Lung (tissue), 12 donors: ENCODE measurements around the gene AMN1. TPM values are rescaled to one million over a fixed set of nuclear protein-coding genes. Genes with fewer than 3 reads are reported as not detected.
A peak's percentile ranks its signal among the peaks of the same experiment; 100 is the strongest.

ENCODE experiments used
- ATAC-seq: fragments of 200-7000 bp; cut with Tn5 transposase; one replicate; pipeline ENCODE4 v1.9.1; 2020; ENCODE audit warnings: moderate number of reproducible peaks; ENCODE audit not compliant: insufficient read depth, low FRiP score
- DNase-seq, 3 donors: peaks; one replicate each; pipeline ENCODE4 v3.0.0-alpha.2; 2013 to 2017
- H3K27ac ChIP-seq, 2 donors: one replicate each; pipeline ENCODE4 v1.5.1; 2013; ENCODE audit warnings: mild to moderate bottlenecking in 2 of 2, moderate library complexity in 2 of 2, control low read depth in 1 of 2, inconsistent platforms in 1 of 2, low read depth in 1 of 2, low read length in 1 of 2
- H3K27me3 ChIP-seq, 3 donors: one replicate each; pipeline ENCODE4 v1.5.1; 2013; ENCODE audit warnings: low read length in 2 of 3; ENCODE audit not compliant: control insufficient read depth in 3 of 3, insufficient read depth in 3 of 3
- H3K36me3 ChIP-seq, 4 donors: one replicate each; pipeline ENCODE4 v1.5.1; 2013; ENCODE audit warnings: low read length in 4 of 4, mild to moderate bottlenecking in 1 of 4, moderate library complexity in 1 of 4; ENCODE audit not compliant: control insufficient read depth in 4 of 4, insufficient read depth in 4 of 4
- H3K4me1 ChIP-seq, 5 donors: one replicate each; pipeline ENCODE4 v1.5.1; 2013; ENCODE audit warnings: low read length in 5 of 5, mild to moderate bottlenecking in 2 of 5, moderate library complexity in 1 of 5; ENCODE audit not compliant: control insufficient read depth in 5 of 5, insufficient read depth in 5 of 5
- H3K4me3 ChIP-seq: one replicate; pipeline ENCODE4 v1.5.1; 2013; ENCODE audit warnings: mild to moderate bottlenecking, control low read depth, moderate library complexity
- H3K9ac ChIP-seq, 2 donors: one replicate each; pipeline ENCODE4 v1.5.1; 2013; ENCODE audit warnings: low read length in 2 of 2, control low read depth in 1 of 2; ENCODE audit not compliant: insufficient read depth in 1 of 2
- H3K9me3 ChIP-seq, 4 donors: one replicate each; pipeline ENCODE4 v1.5.1; 2013; ENCODE audit warnings: low read length in 3 of 4, mild to moderate bottlenecking in 1 of 4, moderate library complexity in 1 of 4; ENCODE audit not compliant: control insufficient read depth in 4 of 4, insufficient read depth in 3 of 4
- CTCF ChIP-seq: IDR thresholded peaks from 2 replicates; pipeline ENCODE4 v1.5.1; 2012; ENCODE audit warnings: mild to moderate bottlenecking; ENCODE audit errors: control extremely low read depth, extremely low read depth
- WGBS, 2 donors: extraction: QIAGEN DNeasy Blood & Tissue Kit; methylation state at CpG; one replicate each; pipeline ENCODE4 v1.1.7; 2013; 5-methylcytosine and 5-hydroxymethylcytosine counted together
- polyA plus RNA-seq, 2 donors: library from polyadenylated mRNA; stranded (reverse); fragments of 200-250 nt; gene quantifications; one replicate each; pipeline ENCODE4 v1.2.1, GENCODE V29; 2013
- total RNA-seq, 2 donors: library from RNA; depleted of rRNA in 1 of 2; stranded (reverse); fragments of >200 nt in 1 of 2; gene quantifications; one replicate each; pipeline ENCODE4 v1.2.1, GENCODE V29; 2014 to 2021
- donor health status: control.
- donor health status: control.
- donor health status: Bipolar disorder and iron deficiency.
- donor health status: healthy.
- donor health status: DM: yes; HTN: yes; CAD: no.

AMN1 gene
- total and polyA plus RNA-seq, 4 donors, result 5.7 to 20.0 (median 11.3) TPM

GRCh38 chr12:31663576-31663975, 65.2 kb downstream of the AMN1 start:
- Histone ChIP-seq H3K4me1 (peaks cover 0 to 1% (median 0%) of the 10 kb centered on the region in 5 donors), H3K9me3 (peaks cover 0 to under 1% (median 0%) of the 10 kb centered on the region in 4 donors), H3K4me3 (no peak overlapping the region), H3K27me3 (no peaks in the 10 kb centered on the region), H3K36me3 (peaks cover 0 to 7% (median 3%) of the 10 kb centered on the region in 4 donors), H3K27ac (no peak overlapping the region), H3K9ac (no peak overlapping the region)
- ATAC-seq (no peak), DNase-seq (no peak)
- WGBS, 2 donors, result 73 to 96% methylated on average over 4 of the region's 4 CpGs
- TF ChIP-seq CTCF, result no peak

- no peak overlapping the region for H3K4me3 ChIP-seq
- no peaks in the 10 kb centered on the region for H3K9me3 ChIP-seq
- no peak for TF ChIP-seq CTCF
- H3K36me3 ChIP-seq, result peaks cover 0 to 6% (median 3%) of the 10 kb centered on the region in 4 donors
- DNase-seq (no peak), ATAC-seq (no peak)
- WGBS, 2 donors, result 94 to 95% methylated on average over 6 of the region's 6 CpGs
- no peaks in the 10 kb centered on the region for H3K27me3 ChIP-seq
- H3K27ac ChIP-seq, result no peak overlapping the region
- H3K9ac ChIP-seq, result no peak overlapping the region
- H3K4me1 ChIP-seq, result peaks cover 0 to 6% (median 0%) of the 10 kb centered on the region in 5 donors
These were observed 66.5 kb downstream of the AMN1 start for GRCh38 chr12:31662176-31662849.

- peak; percentile 17 for TF ChIP-seq CTCF
- ATAC-seq, result peak; percentile 94
- Histone ChIP-seq H3K4me1 (peaks cover 0 to 6% (median 0%) of the 10 kb centered on the region in 5 donors), H3K4me3 (peak within 1 kb of the TSS; percentile 56), H3K27ac (peak within 1 kb of the TSS; percentile 89 to 99), H3K9me3 (no peaks in the 10 kb centered on the region), H3K9ac (peak within 1 kb of the TSS; percentile 64 to 87), H3K36me3 (peaks cover 0 to 6% (median 3%) of the 10 kb centered on the region in 4 donors), H3K27me3 (no peaks in the 10 kb centered on the region)
- WGBS, 2 donors, result 2 to 6% methylated on average over 47 of the region's 47 CpGs
- DNase-seq, result peak; percentile 87 to 92 (median 90)
These were observed 69.5 kb downstream of the AMN1 start, which contains the start of gene ETFBKMT for GRCh38 chr12:31659087-31659942. Gene ETFBKMT, plus strand, starts transcription at chr12:31659688. Its CDS starts 2,266 bp downstream, at chr12:31661954.
